OCI-LY1 (cell line): ENCODE results near the gene STX12.

ENCODE experiments used
- H2AFZ ChIP-seq: fragments of 200-600 bp; sonication (generic), shearing (Covaris generic); 2 replicates; pipeline ENCODE4 v1.6.0; 2014; ENCODE audit warnings: antibody characterized with exemption, mild to moderate bottlenecking, low read length
- H3F3A ChIP-seq: fragments of 200-600 bp; sonication (generic), shearing (Covaris generic); 2 replicates; pipeline ENCODE4 v1.6.0; 2014; ENCODE audit warnings: mild to moderate bottlenecking, antibody characterized with exemption, low read length, moderate library complexity; ENCODE audit not compliant: insufficient read depth
- H3K27ac ChIP-seq: fragments of 200-600 bp; sonication (generic); 2 replicates; pipeline ENCODE4 v1.5.1; 2014; ENCODE audit warnings: low read length, mixed run types, mild to moderate bottlenecking, low read depth; ENCODE audit not compliant: poor library complexity, severe bottlenecking
- H3K27me3 ChIP-seq: fragments of 200-600 bp; sonication (generic); 2 replicates; pipeline ENCODE4 v1.6.0; 2014; ENCODE audit warnings: antibody characterized with exemption, mild to moderate bottlenecking, low read length, moderate library complexity; ENCODE audit not compliant: insufficient read depth
- H3K36me3 ChIP-seq: fragments of 200-600 bp; sonication (generic); 2 replicates; pipeline ENCODE4 v1.6.1; 2014; ENCODE audit warnings: mild to moderate bottlenecking, antibody characterized with exemption, low read length, moderate library complexity, mixed read lengths; ENCODE audit not compliant: insufficient read depth
- H3K4me1 ChIP-seq: fragments of 200-600 bp; sonication (generic); 2 replicates; pipeline ENCODE4 v1.5.1; 2014; ENCODE audit warnings: mild to moderate bottlenecking, low read length, moderate library complexity; ENCODE audit not compliant: insufficient read depth, severe bottlenecking
- H3K4me2 ChIP-seq: fragments of 200-600 bp; sonication (generic), shearing (Covaris generic); 2 replicates; pipeline ENCODE4 v1.6.1; 2014; ENCODE audit warnings: low read length
- H3K4me3 ChIP-seq: fragments of 200-600 bp; sonication (generic); 2 replicates; pipeline ENCODE4 v1.5.1; 2014; ENCODE audit warnings: low read length, low read depth, mild to moderate bottlenecking, mixed read lengths; ENCODE audit not compliant: poor library complexity, severe bottlenecking
- H3K79me2 ChIP-seq: fragments of 200-600 bp; shearing (Covaris generic); 2 replicates; pipeline ENCODE4 v1.6.1; 2016; ENCODE audit warnings: mixed run types, low read length, mixed read lengths; ENCODE audit not compliant: insufficient read depth
- H3K9ac ChIP-seq: fragments of 200-600 bp; sonication (generic), shearing (Covaris generic); 2 replicates; pipeline ENCODE4 v1.6.1; 2014; ENCODE audit warnings: mild to moderate bottlenecking, low read length, mixed read lengths
- H3K9me2 ChIP-seq: fragments of 200-600 bp; sonication (generic), shearing (Covaris generic); 2 replicates; pipeline ENCODE4 v1.6.1; 2014; ENCODE audit warnings: low read depth, mild to moderate bottlenecking, low read length, mixed read lengths
- H3K9me3 ChIP-seq: fragments of 200-600 bp; shearing (Covaris generic); 2 replicates; pipeline ENCODE4 v1.6.1; 2014; ENCODE audit warnings: low read length, mixed read lengths
- H4K20me1 ChIP-seq: fragments of 200-600 bp; sonication (generic), shearing (Covaris generic); 2 replicates; pipeline ENCODE4 v1.6.0; 2016; ENCODE audit warnings: mild to moderate bottlenecking, low read length; ENCODE audit not compliant: insufficient read depth
- EZH2 ChIP-seq: fragments of 200-600 bp; sonication (generic), shearing (Covaris generic); IDR thresholded peaks from 2 replicates; pipeline ENCODE4 v1.8.0; 2017; ENCODE audit warnings: borderline replicate concordance, mixed run types, mild to moderate bottlenecking, antibody characterized with exemption, low read length, moderate library complexity, mixed read lengths
- TF ChIP-seq, protein P1 (sequence below): fragments of 200-600 bp; sonication (generic), shearing (Covaris generic); IDR thresholded peaks from 2 replicates; pipeline ENCODE4 v1.5.1; 2017; ENCODE audit warnings: mild to moderate bottlenecking, antibody characterized with exemption, low read length, moderate library complexity, mixed read lengths

Gene STX12

DNA sequence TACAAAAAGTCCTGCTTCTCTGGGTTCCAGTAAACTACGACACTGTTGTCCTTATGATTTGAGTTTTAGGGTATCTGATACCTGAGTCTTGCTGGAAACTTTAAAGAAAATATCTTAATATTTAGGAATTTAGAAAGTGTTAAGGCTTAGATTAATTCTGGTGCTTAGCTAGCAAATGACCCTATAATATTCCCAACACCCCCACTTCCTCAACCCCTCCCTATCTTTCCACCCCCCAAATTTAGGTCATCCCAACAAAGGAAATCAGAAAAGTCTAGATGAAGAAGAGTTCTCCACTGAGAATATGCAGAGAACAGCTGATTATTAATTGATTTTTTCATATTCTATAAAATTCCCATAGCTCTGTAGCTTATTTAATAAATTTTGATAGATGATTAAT, 11.7 kb downstream of the STX12 start:
- H3K27me3 ChIP-seq, result no peaks in the 10 kb centered on the region
- no peaks in the 10 kb centered on the region for H4K20me1 ChIP-seq
- H3K79me2 ChIP-seq, result peaks cover 12% of the 10 kb centered on the region
- no peaks in the 10 kb centered on the region for H3F3A ChIP-seq
- H3K9me3 ChIP-seq, result no peaks in the 10 kb centered on the region
- H3K4me1 ChIP-seq, result no peaks in the 10 kb centered on the region
- no peak overlapping the region for H2AFZ ChIP-seq
- peaks cover 12% of the 10 kb centered on the region for H3K36me3 ChIP-seq
- H3K4me3 ChIP-seq, result no peak overlapping the region
- H3K9ac ChIP-seq, result no peak overlapping the region
- H3K4me2 ChIP-seq, result no peak overlapping the region
- H3K27ac ChIP-seq, result no peak overlapping the region
- H3K9me2 ChIP-seq, result no peaks in the 10 kb centered on the region
- TF ChIP-seq, protein P1, sequence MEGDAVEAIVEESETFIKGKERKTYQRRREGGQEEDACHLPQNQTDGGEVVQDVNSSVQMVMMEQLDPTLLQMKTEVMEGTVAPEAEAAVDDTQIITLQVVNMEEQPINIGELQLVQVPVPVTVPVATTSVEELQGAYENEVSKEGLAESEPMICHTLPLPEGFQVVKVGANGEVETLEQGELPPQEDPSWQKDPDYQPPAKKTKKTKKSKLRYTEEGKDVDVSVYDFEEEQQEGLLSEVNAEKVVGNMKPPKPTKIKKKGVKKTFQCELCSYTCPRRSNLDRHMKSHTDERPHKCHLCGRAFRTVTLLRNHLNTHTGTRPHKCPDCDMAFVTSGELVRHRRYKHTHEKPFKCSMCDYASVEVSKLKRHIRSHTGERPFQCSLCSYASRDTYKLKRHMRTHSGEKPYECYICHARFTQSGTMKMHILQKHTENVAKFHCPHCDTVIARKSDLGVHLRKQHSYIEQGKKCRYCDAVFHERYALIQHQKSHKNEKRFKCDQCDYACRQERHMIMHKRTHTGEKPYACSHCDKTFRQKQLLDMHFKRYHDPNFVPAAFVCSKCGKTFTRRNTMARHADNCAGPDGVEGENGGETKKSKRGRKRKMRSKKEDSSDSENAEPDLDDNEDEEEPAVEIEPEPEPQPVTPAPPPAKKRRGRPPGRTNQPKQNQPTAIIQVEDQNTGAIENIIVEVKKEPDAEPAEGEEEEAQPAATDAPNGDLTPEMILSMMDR, result no peak
- TF ChIP-seq EZH2, result no peak

DNA sequence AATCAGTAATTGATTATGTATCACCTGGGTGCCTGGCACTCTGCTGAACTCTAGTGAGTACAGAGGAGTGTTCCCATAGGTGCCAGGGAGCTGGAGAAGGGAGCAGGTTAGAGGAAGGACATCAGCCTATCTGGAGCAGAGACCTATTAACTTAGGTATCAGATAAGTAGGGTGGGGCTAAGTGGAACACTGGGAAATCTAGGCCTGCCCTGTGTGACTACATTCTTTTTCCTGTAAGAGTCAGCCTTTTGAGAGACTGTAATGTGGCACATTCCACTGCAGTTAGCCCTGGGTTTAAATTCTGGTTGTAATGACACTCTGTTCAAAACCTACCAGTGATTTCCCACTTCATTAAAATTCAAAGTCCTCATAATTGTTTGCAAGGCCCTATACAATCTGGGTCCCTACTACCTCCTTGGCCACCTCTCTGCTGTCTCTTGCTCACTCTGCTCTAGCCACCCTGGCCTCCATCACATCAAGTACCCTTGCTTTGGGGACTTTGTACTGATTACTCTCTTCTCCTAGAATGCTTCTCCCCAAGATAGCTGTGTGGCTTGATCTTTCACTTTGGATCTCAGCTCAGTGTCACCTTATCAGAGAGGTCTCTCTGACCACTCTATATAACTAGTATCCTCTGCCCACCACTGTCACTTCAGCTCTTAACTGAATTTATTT, 12.9 kb downstream of the STX12 start:
- H3K9ac ChIP-seq, result no peak overlapping the region
- H3K36me3 ChIP-seq, result peaks cover 21% of the 10 kb centered on the region
- no peaks in the 10 kb centered on the region for H3K9me3 ChIP-seq
- no peaks in the 10 kb centered on the region for H3K27me3 ChIP-seq
- H4K20me1 ChIP-seq, result no peaks in the 10 kb centered on the region
- no peaks in the 10 kb centered on the region for H3F3A ChIP-seq
- no peak overlapping the region for H3K27ac ChIP-seq
- no peak overlapping the region for H3K4me3 ChIP-seq
- H3K79me2 ChIP-seq, result peaks cover 12% of the 10 kb centered on the region
- no peaks in the 10 kb centered on the region for H3K9me2 ChIP-seq
- H2AFZ ChIP-seq, result no peak overlapping the region
- no peak overlapping the region for H3K4me2 ChIP-seq
- no peaks in the 10 kb centered on the region for H3K4me1 ChIP-seq
- TF ChIP-seq, protein P1, result no peak
- no peak for TF ChIP-seq EZH2

DNA sequence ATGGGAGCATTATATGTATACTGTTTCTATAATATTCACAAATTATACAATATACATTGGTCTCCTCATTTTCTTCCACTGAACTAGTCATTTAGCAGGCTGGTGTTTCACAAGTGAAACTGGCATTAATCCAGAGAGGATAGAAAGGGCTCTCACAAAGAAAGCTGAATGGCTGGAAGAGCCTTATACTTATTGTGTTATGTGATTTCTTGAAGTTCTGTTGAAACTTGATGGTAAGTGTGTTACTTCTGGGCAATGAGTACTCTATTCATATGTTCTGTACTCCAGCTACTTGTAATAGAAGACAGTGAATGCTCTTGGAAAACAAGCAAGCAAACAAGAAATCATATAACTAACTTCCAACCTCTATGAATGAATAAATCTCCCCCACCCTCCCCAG, 14.9 kb downstream of the STX12 start:
- Histone ChIP-seq H3K4me1 (no peaks in the 10 kb centered on the region), H3K4me3 (no peak overlapping the region), H3K9me2 (no peaks in the 10 kb centered on the region), H4K20me1 (no peaks in the 10 kb centered on the region), H3K27me3 (no peaks in the 10 kb centered on the region), H3K27ac (no peak overlapping the region), H3F3A (no peaks in the 10 kb centered on the region), H3K4me2 (no peak overlapping the region), H3K36me3 (peaks cover 27% of the 10 kb centered on the region), H3K9me3 (no peaks in the 10 kb centered on the region), H3K79me2 (peaks cover 7% of the 10 kb centered on the region; the same call in 1 of the 2 replicates), H3K9ac (no peak overlapping the region), H2AFZ (no peak overlapping the region)
- no peak for TF ChIP-seq EZH2
- TF ChIP-seq, protein P1, result no peak
